ENCODE data around the gene LAMC3. TPM values are rescaled to one million over a fixed set of nuclear protein-coding genes. Genes with fewer than 3 reads are reported as not detected.

The LAMC3 gene
- total and polyA plus RNA-seq, 2 experiments from 2014 or later = 29.5 to 43.4 TPM

- DNase-seq (ENCODE audit: low spot score) = no peak
- Histone ChIP-seq H3K27me3 (no peaks in the 10 kb centered on the region), H3K36me3 (replicated peaks; ENCODE audit: insufficient read depth, low read depth) (no peaks in the 10 kb centered on the region), H3K27ac (no peak overlapping the region), H3K9me3 (ENCODE audit: low read depth) (no peaks in the 10 kb centered on the region), H3K9me2 (replicated peaks; ENCODE audit: insufficient read depth) (no peaks in the 10 kb centered on the region), H4K20me1 (ENCODE audit: insufficient read depth, poor library complexity, severe bottlenecking) (no peaks in the 10 kb centered on the region), H3K4me2 (no peak overlapping the region), H3K4me1 (ENCODE audit: insufficient read depth) (no peaks in the 10 kb centered on the region), H3K4me3 (no peak overlapping the region), H3K79me2 (no peaks in the 10 kb centered on the region), H2AFZ (no peak overlapping the region)
- TF ChIP-seq CTCF (IDR thresholded peaks at IDR 0.05; ENCODE audit: poor library complexity) (no peak), EZH2phosphoT487 (IDR thresholded peaks at IDR 0.05; ENCODE audit: low read depth, severe bottlenecking, unreplicated experiment) (no peak), EZH2 (IDR thresholded peaks at IDR 0.05; ENCODE audit: borderline replicate concordance) (no peak)
- 96% methylated on average over 7 of the region's 7 CpGs for WGBS (ENCODE audit: low lambda C conversion rate, missing lambda C conversion rate)
Observed at GRCh38 chr9:131065599-131065998, 56.6 kb downstream of the LAMC3 start.

GRCh38 chr9:131067625-131068024 lies 58.7 kb downstream of the LAMC3 start:
- Histone ChIP-seq H3K27ac (no peak overlapping the region), H3K79me2 (no peaks in the 10 kb centered on the region), H3K36me3 (replicated peaks; ENCODE audit: insufficient read depth, low read depth) (no peaks in the 10 kb centered on the region), H3K4me2 (no peak overlapping the region), H3K4me3 (no peak overlapping the region), H4K20me1 (ENCODE audit: insufficient read depth, poor library complexity, severe bottlenecking) (no peaks in the 10 kb centered on the region), H3K9me3 (ENCODE audit: low read depth) (no peaks in the 10 kb centered on the region), H3K27me3 (no peaks in the 10 kb centered on the region), H2AFZ (no peak overlapping the region), H3K9me2 (replicated peaks; ENCODE audit: insufficient read depth) (no peaks in the 10 kb centered on the region), H3K4me1 (ENCODE audit: insufficient read depth) (no peaks in the 10 kb centered on the region)
- DNase-seq (ENCODE audit: low spot score) = no peak
- WGBS (ENCODE audit: low lambda C conversion rate, missing lambda C conversion rate) = 75% methylated on average over 9 of the region's 9 CpGs
- TF ChIP-seq CTCF (IDR thresholded peaks at IDR 0.05; ENCODE audit: poor library complexity) = no peak
- no peak for TF ChIP-seq EZH2phosphoT487 (IDR thresholded peaks at IDR 0.05; ENCODE audit: low read depth, severe bottlenecking, unreplicated experiment)
- no peak for TF ChIP-seq EZH2 (IDR thresholded peaks at IDR 0.05; ENCODE audit: borderline replicate concordance)

- Histone ChIP-seq H3K27ac (no peak overlapping the region), H3K9me3 (ENCODE audit: low read depth) (no peaks in the 10 kb centered on the region), H4K20me1 (ENCODE audit: insufficient read depth, poor library complexity, severe bottlenecking) (no peaks in the 10 kb centered on the region), H3K79me2 (no peaks in the 10 kb centered on the region), H3K4me1 (ENCODE audit: insufficient read depth) (no peaks in the 10 kb centered on the region), H3K9me2 (replicated peaks; ENCODE audit: insufficient read depth) (no peaks in the 10 kb centered on the region), H3K4me3 (no peak overlapping the region), H2AFZ (no peak overlapping the region), H3K4me2 (no peak overlapping the region), H3K27me3 (no peaks in the 10 kb centered on the region), H3K36me3 (replicated peaks; ENCODE audit: insufficient read depth, low read depth) (no peaks in the 10 kb centered on the region)
- TF ChIP-seq EZH2 (IDR thresholded peaks at IDR 0.05; ENCODE audit: borderline replicate concordance) (no peak), EZH2phosphoT487 (IDR thresholded peaks at IDR 0.05; ENCODE audit: low read depth, severe bottlenecking, unreplicated experiment) (no peak), CTCF (IDR thresholded peaks at IDR 0.05; ENCODE audit: poor library complexity) (no peak)
- 82% methylated on average over 13 of the region's 14 CpGs for WGBS (ENCODE audit: low lambda C conversion rate, missing lambda C conversion rate)
- no peak for DNase-seq (ENCODE audit: low spot score)
Observed at GRCh38 chr9:131068076-131068816, 59.3 kb downstream of the LAMC3 start.
